SHP77 treated with DMSO at 0.1 percent for 48 hours (cell line): ENCODE results near the gene AKAP6.

Experiments
- DNase-seq: peaks from one replicate; lab custom pipeline; 2025; lab: John Stamatoyannopoulos, UW

AKAP6 gene

DNA sequence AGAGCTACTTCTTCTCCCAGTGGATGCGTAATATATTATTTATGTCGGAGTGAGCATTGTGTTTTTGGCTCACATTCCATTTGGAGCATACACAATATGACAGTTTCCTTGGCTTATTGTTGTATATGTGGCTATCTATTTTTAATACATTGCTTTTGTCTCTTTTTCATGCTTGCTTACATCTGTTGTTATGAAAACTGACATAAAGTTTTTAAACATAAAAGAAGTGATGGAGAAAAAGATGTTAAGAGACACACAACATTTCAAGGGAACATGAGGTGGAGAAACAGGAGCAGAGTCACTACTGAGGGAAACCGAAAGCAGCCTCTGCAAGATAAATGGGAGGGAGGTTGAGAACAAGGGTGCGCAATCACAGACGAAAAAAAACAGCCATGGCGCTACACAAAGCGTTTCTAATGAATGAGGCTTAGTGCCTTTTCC, 381.2 kb downstream of the AKAP6 start:
- DNase-seq, result no peak

DNA sequence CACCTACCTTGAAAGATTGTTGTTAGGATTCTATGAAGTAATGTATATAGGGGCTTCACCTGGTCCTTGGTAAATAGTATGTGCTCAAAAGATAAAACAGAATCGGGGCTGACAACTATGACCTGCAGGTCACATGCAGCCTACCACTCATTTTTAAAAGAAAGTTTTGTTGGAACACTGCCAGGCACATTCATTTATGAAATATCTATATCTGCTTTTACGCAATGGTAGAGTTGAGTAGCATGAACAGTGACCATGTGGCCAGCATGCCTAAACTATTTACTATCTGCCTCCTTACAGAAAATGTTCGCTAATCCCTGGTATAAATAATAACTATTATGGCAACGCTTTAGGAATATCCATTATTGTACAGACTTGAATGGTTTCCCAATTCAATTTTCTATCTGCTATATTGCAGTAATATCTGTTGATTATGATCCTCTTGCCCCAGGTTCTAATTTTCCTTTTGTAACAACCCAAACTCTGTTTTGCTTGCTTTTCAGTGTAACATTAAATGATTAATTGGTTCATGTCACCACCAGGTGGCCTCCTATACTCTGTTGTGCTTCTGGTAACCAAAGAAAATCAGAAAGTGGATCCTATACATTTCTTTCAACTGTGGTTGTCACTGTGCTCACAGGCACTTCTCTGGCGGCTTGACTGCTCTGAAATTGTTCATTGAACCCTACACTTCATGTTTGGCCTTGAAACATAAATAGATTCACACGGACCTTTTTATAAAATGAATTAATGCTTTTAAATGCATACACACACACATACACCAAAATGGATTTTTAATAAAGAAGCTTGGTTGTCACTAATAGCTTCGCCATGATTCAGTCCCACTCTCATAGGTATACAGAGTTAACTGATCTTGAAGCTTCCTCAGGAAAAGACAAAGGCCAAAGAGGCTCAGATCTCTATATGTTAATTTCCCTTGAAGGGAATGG, 381.9 kb downstream of the AKAP6 start:
- peak; percentile 82 for DNase-seq

DNA sequence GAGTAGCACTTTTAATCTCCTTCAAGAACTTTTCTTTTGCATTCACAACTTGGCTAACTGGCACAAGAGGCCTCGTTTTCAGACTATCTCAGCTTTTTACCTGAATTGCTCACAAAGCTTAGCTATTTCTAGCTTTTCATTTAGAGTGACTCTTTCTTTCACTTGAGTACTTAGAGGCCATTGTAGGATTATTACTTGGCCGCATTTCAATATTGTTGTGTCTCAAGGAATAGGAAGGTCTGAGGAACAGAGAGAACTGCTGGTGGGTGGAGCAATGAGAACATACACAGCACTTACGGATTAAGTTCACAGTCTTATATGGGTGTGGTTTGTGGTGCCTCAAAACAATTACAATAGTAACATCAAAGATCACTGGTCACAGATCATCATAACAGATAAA, 384.8 kb downstream of the AKAP6 start:
- no peak for DNase-seq

DNA sequence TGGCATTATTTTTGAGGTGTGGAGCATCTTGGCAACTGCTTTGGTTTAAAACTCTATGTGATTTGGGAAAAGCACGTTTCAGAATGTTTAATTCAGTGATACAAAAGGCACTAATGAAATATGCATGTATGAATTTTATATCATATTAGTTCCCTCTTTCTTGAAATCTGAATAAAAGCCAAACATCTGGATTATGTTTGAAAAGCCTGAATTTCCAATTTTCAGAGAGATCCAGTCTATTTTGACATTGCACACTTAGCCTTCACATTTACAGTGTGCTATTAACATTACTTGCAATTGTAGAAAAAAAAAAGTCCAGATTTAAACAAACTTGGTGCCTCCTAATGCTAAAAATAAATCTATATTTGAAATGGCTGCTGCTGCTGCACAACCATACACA, 390.5 kb downstream of the AKAP6 start:
- no peak for DNase-seq

DNA sequence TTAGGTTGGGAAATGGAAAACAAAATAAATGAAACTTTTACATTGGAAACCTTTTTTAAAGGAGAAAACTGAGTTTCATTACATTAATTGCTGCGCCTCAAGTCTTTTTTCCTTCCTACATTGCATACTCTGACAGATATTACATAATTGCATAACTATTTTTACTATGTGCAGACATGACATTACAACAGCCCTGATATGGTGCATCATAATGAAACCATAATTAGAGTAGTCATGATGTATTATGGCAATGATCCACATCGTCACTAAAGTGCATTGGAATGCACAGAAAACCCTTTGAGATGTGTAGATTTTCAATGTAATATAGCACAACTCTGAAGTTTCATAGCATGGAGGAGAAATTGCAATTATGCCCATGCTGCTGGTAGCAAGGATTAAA, 391.8 kb downstream of the AKAP6 start:
- no peak for DNase-seq

DNA sequence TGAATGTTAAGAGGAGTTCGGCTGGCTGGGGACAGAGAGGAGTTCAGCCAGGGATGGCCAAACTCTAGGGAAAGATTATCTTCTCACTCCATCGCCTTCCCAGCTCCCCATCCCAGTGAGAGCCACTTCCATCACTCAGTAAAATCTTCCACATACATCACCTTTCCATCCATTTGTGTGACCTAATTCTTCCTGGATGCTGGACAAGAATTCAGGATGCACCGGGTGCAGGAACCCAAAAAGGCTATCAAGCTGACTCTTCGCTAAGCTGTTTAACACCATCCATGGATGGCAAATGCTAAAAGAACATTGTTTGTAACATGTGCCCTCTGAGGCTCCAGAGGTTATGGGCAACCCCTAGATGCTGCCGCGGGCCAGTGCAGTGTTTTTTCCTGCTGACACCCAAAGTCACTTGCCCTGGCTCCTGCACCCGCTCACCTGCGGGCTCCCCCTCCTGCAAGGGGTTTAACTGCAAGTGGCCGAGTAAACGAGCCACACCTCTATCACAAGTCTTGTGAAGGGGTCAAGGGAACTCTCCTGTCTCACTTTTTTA, 393.6 kb downstream of the AKAP6 start:
- DNase-seq, result no peak

DNA sequence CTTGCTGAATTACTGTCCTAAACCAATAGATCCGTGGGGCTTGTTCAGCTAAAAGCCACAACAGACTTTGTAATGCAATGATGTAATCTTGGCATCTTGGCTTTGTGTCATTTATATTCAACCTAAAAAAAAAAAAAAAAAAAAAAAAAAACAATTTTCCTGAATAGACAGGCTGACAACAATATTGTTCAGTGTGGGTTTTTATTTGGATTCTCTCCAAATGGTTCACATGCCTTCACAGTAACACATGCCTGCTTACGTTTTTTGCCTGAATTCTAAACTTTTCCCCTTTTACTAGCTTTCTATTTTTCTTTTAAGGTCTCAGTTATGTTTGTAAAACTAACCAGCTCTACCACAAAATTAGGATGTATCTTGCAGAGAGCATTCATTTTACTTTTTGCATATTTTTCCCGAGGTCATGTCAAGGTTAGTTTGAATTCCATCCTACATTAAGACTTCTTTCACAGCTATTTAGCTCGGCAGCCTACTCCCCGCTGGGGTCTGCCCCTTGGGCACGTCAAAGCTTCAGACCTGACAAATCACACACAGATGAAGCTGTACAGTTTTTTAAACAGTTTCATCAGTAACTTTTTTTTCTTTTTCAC, 395.9 kb downstream of the AKAP6 start:
- DNase-seq, result no peak

DNA sequence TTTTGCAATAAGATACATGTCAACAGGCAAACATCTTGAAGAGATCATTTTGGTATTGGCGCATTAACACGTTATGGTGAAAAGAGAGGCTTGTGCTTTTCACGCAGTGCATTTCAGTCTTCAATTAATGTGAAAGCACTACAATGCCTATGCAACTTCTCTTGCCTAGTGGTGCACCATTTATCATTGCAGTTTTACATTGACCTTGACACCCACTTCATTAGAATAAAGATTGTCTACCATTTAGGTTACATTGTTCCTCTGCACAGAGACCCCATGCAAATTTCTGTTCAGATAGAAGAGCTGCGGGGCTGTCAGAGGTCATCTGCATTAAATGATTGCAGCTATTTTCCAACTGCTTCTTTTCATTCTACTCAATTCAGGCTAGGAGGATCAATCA, 397.4 kb downstream of the AKAP6 start:
- no peak for DNase-seq

DNA sequence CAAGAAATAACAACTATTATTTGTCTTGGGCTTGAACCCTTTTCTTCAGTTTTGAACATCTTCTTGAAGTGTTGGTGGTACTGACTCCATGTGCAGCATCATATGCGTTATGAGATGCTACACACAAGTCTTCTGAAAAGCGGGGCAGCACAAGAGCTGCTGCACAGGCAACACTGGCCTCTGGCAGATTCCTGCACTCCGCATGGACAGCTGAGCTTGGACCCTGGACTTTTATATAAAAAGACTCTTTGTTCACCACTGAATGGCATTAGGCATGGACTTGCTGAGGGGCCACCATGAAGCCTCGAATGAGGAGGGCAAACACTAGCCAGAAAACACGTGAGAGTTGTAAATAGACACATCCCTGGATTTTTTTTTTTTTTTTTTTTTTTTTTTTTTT, 398.7 kb downstream of the AKAP6 start:
- DNase-seq, result no peak

DNA sequence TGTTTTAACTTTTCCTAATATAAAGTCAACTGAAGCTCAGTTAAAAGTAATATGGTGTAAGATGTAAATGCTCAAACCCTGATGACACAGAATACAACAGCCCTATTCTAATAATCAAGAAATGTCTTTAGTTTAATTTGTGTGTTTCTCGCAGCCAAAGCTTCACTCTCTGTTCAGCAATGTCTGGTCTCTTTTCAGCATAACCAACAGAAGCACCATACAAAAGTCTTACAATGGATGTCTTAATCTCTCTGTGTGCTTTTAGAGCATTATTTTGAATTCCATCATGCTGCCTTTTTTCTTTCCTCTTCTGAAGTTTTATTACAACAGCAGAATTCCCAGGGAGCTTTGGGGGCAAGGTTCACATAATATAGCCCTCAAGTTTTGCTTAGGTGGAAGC, 399.4 kb downstream of the AKAP6 start:
- no peak for DNase-seq

DNA sequence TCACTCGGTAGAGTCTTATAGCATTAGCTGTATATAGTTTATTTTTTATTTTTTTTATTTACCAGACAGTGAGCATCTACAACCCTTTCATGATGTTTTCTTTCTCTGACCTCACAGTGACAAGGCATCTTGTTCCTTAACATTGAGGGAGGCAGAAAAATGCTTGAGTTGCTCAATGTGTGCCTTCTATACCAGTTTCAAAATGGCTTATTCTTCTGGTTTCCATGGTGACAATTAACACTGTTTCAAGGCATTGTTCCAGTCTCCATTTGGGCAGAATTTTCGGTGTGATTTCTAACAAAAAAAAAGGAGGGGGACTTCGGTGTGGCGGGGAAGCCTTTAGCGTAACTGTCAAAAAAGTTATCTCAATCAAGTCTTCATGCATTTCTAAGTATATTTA, 399.9 kb downstream of the AKAP6 start:
- DNase-seq, result no peak

DNA sequence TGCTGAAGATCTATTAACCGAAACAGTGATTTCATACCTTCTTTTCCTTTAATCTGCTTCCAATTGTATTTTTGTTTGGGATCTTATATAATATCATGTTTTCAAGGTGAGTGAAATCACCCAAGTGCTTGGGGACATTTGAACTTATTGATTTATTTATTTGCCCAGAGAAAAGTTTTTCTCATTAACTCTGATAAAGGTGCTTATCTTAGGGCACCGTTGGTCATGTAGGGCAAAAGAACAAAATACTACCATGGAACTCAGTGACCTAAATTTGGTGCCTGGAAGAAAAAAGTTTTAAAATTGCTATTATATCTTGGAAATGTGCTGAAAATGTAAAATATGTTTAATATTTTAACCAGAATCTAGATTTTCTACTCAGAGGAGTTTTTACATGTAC, 402.2 kb downstream of the AKAP6 start:
- no peak for DNase-seq

DNA sequence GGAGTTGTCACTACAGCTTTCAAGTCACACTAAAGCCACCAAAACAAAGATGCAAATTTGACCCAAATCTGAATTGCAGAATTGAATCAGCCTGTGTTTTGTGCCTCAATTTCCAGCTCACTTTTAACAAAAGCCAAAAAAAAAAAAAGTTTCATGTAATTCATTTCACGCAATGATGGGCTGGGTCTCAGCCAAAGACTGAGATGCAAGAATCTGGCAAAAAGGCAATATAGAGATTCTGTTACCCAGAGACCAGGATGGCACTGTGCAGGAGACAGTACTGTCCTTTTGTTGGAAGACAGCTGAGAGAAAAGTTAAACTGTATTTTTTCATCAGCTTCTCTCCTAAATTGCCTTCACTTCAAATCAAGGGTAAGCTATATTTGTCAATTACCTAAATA, 403.9 kb downstream of the AKAP6 start:
- no peak for DNase-seq

DNA sequence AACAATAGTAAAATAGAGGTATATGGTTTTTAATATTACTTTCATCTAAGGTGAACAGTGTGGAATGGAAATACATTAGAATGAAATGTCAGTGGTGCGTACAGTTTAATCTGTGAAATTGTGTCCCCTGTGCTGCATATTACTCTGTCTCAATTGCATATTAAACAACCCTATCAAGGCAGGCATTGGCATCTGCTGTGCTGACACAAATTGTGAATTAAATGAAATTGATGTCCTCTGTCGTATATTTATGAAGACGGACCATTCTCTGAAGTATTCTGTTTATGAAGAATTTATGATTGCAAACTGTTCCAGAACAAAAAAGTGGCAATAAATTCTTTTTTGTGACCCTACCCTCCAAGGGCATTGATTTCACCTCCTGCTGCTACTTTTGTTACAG, 405.2 kb downstream of the AKAP6 start:
- no peak for DNase-seq

DNA sequence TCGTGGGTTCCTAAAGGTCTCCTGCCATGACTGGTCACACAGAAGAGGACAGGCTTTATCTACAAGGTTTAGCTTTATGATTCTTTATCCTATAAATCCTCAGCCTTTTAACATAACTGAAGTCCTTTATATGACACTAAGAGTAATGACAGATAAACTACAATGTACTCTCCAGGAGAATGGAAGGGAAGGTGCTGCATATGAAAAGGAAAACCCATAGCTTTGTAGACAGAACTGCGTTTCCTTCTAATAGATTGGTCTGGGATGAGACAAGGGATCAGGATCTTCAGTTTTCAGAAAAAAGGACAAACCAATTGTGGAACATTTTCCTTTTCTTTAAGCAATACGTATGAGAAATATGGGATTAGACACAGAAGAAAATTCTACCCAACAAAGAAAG, 408.5 kb downstream of the AKAP6 start:
- no peak for DNase-seq

DNA sequence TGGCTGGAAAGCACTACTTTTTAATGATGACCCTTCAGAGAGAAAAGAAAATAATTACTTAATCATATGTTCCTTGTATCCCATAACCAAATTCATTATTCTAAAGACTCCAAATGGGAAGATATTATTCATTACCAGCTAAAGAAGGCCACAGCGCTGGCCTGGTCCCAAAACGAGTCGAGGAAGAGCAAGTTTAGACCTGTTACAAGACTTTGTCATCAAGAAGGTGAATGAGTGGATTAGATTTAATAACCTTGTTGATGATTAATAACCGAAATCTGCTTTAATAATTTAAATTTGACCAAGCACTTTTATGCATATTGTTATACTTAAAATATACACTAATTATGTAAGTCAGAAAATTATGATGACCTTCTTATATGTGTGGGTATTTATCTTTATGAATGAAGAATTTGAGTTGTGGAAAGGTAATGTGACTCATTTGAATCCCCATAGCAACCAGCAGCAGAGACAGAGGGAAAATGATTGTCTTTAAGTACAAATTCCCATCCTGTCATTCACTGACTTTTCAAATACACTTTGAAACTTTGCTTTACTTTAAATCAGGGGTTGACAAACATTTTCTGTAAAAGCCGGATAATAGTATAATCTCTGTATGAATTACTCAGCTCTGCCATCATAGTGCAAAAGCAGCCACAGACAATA, 409.2 kb downstream of the AKAP6 start:
- DNase-seq, result no peak

DNA sequence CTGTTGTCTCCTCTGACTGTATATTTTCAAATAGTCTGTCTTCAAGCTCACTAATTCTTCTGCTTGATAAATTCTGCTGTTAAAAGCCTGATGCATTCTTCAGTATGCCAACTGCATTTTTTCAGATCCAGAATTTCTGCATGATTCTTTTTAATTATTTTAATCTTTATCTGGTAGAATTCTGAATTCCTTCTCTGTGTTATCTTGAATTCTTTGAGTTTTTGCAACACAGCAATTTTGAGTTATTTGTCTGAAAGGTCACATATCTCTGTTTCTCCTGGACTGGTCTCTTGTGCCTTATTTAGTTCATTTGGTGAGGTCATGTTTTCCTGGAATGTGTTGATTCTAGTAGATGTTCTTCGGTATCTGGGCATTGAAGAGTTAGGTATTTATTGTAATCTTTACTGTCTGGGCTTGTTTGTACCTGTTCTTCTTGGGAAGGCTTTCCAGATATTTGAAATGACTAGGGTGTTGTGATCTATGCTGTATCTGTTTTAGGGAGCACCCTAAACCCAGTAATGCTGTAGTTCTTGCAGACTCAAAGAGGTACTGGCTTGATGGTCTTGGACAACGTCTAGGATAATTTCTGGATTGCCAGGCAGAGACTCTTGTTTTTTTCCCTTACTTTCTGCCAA, 415.8 kb downstream of the AKAP6 start:
- no peak for DNase-seq

DNA sequence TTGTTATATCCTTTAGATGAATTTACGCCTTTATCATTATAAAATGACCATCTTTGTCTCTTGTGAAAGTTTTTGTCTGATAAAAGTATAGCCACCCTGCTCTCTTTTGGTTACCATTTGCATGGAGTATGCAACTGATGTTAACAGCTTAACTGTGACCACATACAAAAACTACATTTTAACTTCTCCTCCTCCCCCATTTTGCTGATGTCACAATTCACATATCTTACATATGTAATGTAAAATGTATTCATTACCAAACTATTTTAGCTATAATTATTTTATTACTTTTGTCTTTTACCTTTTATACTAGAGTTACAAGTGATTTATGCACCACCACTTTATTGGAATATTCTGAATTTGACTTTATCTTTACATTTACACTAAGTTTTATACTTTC, 425.1 kb downstream of the AKAP6 start:
- no peak for DNase-seq

DNA sequence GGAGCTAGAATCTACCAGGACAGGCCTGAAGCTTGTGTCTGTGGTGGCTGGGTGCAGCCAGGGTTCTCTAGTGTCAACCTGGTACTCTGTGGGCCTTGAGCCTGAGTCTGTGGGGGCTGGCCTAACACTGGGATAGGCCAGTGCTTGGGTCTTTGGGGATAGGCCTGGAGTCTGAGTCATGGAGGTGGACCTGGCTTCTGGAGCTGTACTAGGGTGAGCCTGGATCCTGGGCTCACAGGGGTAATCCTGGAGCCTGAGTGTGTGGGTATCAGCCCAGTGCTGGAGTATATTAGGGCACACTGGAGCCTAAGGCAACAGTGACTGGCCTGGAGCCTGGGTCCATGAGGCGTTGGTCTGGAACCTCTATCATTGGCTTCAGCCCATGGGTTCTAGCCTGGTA, 427.1 kb downstream of the AKAP6 start:
- DNase-seq, result no peak

DNA sequence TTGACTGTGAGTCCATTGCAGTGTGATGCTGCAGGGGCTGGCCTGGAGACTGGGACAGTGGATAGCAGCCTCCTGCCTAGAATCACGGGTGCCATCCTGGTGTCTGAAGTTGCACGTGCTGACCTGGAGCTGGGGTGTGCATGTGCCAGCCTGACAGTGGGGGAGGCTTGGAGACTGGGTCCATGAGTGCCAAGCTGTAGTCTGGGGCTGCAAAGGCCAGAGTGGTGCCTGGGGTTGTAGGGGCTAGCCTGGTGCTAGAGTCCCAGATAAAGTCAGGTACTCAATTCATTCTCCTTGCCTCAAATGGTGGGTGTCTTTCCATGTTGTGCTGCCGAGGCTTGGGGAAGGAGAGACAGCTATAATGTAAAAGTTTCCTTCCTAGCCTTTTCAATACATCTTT, 427.7 kb downstream of the AKAP6 start:
- no peak for DNase-seq

DNA sequence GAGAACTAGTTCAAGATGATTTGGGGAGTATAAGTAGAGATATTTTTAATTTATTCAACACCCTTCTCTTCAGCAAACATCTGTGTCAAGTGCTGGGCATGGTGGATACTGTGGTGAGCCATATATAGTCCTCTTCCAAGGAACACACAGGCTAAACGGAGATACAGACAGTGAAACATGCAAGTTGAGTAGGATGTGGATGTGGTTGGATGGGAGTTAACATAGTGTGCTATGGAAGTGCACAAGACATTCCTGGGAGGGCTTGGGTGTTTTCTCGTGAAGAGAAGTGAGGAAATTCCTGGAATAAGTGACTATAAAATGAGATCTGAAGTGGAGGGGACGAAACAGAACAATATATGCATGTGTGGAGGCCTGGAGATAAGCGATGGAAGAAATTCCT, 428.5 kb downstream of the AKAP6 start:
- no peak for DNase-seq

DNA sequence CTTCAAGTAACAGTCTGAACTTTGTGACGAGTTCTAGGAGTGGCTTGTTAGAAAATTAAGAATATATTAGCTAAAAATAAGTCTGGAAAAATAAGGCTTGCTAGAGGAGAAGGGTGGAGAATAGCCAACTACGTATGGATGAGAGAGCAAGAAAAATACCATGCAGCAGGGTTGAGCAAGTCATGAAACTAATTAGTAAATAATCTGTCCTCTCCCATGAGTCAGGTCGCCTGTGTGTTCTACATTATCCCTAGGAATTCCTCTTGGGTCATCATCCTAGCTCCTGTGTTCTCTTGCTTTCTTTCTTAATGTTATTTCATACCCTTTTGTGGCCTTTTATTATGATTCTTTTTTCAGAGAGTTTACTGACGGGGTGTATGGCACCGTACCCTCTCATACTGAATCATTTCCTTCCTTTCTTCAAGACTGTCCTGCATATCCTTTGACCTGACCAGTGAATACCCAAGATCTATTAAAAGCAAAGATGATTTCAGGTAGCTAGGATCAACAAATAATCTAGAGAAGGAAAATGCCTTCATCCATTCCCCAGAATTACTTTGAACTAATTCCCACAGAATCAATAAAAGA, 432.4 kb downstream of the AKAP6 start:
- no peak for DNase-seq
